Measurements from ENCODE around the gene CA7. TPM values are rescaled to one million over a fixed set of nuclear protein-coding genes. Genes with fewer than 3 reads are reported as not detected.
A peak's percentile ranks its signal among the peaks of the same experiment; 100 is the strongest.

CA7 gene
- total RNA-seq (not detected), polyA plus RNA-seq (not detected)
- long read RNA-seq, donor 1, partial matches to known transcripts = 0 of 1 reads
- long read RNA-seq, donor 1, other reads (novel, unspliced or antisense) = 0 of 1 reads
- long read RNA-seq, donor 2 = 0 reads

GRCh38 chr16:66844342-66845079 is at the start of gene CA7:
Gene CA7 (plus strand): TSS chr16:66844414. CDS start chr16:66844488, 74 bp downstream.
- intact Hi-C loops (cut with DNase I; ENCODE audit: low total_unique reads) = no loop called here
- WGBS, 5 donors = 1 to 3% (median 1%) methylated on average over 25 to 79 of the region's 79 CpGs
- Histone ChIP-seq H3K27ac (no peak within 1 kb of the TSS), H3K36me3 (no peaks in the 10 kb centered on the region), H3K4me1 (peaks cover 7 to 16% (median 13%) of the 10 kb centered on the region in 6 donors), H3K27me3 (replicated peaks in 1 of 7) (peaks cover 8 to 57% (median 26%) of the 10 kb centered on the region in 7 donors), H3K9me3 (no peaks in the 10 kb centered on the region), H3K4me3 (peak within 1 kb of the TSS in 7 of 8 donors; percentile 20 to 65 (median 33))
- TF ChIP-seq POLR2AphosphoS5 (IDR thresholded peaks at IDR 0.05) (no peak), POLR2A (IDR thresholded peaks at IDR 0.05) (no peak), CTCF (IDR thresholded peaks at IDR 0.05 in 8 of 11, conservative IDR thresholded peaks at IDR 0.05 in 3 of 11) (no peak)
- DNase-seq = no peak

GRCh38 chr16:66798161-66798560 is 46.1 kb upstream of the CA7 start:
- Histone ChIP-seq H3K27me3 (replicated peaks in 1 of 7) (no peaks in the 10 kb centered on the region), H3K36me3 (peaks cover 0 to 25% (median 19%) of the 10 kb centered on the region in 6 donors), H3K9me3 (no peaks in the 10 kb centered on the region), H3K27ac (no peak overlapping the region), H3K4me1 (no peaks in the 10 kb centered on the region), H3K4me3 (no peak overlapping the region)
- 89 to 100% (median 92%) methylated on average over 2 of the region's 2 CpGs for WGBS, 5 donors
- TF ChIP-seq POLR2AphosphoS5 (IDR thresholded peaks at IDR 0.05) (no peak), POLR2A (IDR thresholded peaks at IDR 0.05) (no peak)
- DNase-seq = no peak
- intact Hi-C loops (cut with DNase I; ENCODE audit: low total_unique reads) = no loop called here

GRCh38 chr16:66800856-66801255 is 43.4 kb upstream of the CA7 start:
- H3K27me3 ChIP-seq (replicated peaks in 1 of 7) = no peaks in the 10 kb centered on the region
- TF ChIP-seq CTCF (IDR thresholded peaks at IDR 0.05 in 8 of 11, conservative IDR thresholded peaks at IDR 0.05 in 3 of 11) (no peak), POLR2AphosphoS5 (IDR thresholded peaks at IDR 0.05) (peak in 1 of 3 donors; percentile 8)
- no peak overlapping the region for H3K27ac ChIP-seq
- no peaks in the 10 kb centered on the region for H3K9me3 ChIP-seq
- H3K36me3 ChIP-seq = peaks cover 0 to 52% (median 45%) of the 10 kb centered on the region in 6 donors
- no peak for DNase-seq
- no peak overlapping the region for H3K4me3 ChIP-seq
- no peaks in the 10 kb centered on the region for H3K4me1 ChIP-seq
- intact Hi-C loops (cut with DNase I; ENCODE audit: low total_unique reads) = no loop called here
- WGBS, 5 donors = 91 to 100% (median 96%) methylated on average over 7 to 19 of the region's 19 CpGs

- Histone ChIP-seq H3K4me3 (no peak within 1 kb of the TSS), H3K27me3 (replicated peaks in 1 of 7) (no peaks in the 10 kb centered on the region), H3K9me3 (no peaks in the 10 kb centered on the region), H3K27ac (no peak within 1 kb of the TSS), H3K4me1 (no peaks in the 10 kb centered on the region), H3K36me3 (peaks cover 0 to 58% (median 50%) of the 10 kb centered on the region in 6 donors)
- TF ChIP-seq CTCF (IDR thresholded peaks at IDR 0.05 in 8 of 11, conservative IDR thresholded peaks at IDR 0.05 in 3 of 11) (no peak), POLR2A (IDR thresholded peaks at IDR 0.05) (no peak), POLR2AphosphoS5 (IDR thresholded peaks at IDR 0.05) (peak in 1 of 3 donors; percentile 21)
- DNase-seq = no peak
- WGBS, 5 donors = 90 to 97% (median 96%) methylated on average over 29 to 56 of the region's 56 CpGs
- intact Hi-C loops (cut with DNase I; ENCODE audit: low total_unique reads) = no loop called here
These were observed 42.7 kb upstream of the CA7 start, which contains the start of gene TERB1 for GRCh38 chr16:66801320-66802105. Gene TERB1 (minus strand): TSS chr16:66801584. CDS start chr16:66796798, 4,786 bp downstream.
